Activated CD8-positive, alpha-beta T cell treated with anti-CD3 and anti-CD28 coated beads, Interleukin-2, amount 10 ng/mL, durations not matched to agents 7 days and 5 days (primary cell): ENCODE data around the gene CACNB3. TPM values are rescaled to one million over a fixed set of nuclear protein-coding genes. Genes with fewer than 3 reads are reported as not detected.

Experiments used
- ATAC-seq: fragments of 150-1000 bp; cut with Tn5 transposase; one replicate; pipeline ENCODE4 v1.10.0; 2021; ENCODE audit warnings: moderate library complexity
- CTCF ChIA-PET: fragments of 350-600 bp; sonication (Branson Sonifier 250); formaldehyde crosslinking; loops from one replicate; lab custom pipeline; 2021; ENCODE audit warnings: antibody characterized with exemption; lab: Charles Lee
- POLR2A ChIA-PET: fragments of 350-600 bp; sonication (Branson Sonifier 250); formaldehyde crosslinking; loops from one replicate; lab custom pipeline; 2021; ENCODE audit warnings: antibody characterized with exemption; lab: Charles Lee
- DNase-seq: peaks from one replicate; pipeline ENCODE4 v3.0.0-alpha.2; 2020
- H3K27ac Mint-ChIP-seq: one replicate; pipeline ENCODE4 v1.8.0; 2021; ENCODE audit warnings: mild to moderate bottlenecking, mixed read lengths
- H3K27me3 Mint-ChIP-seq: one replicate; pipeline ENCODE4 v1.8.0; 2021; ENCODE audit warnings: low read depth, mixed read lengths
- H3K36me3 Mint-ChIP-seq: one replicate; pipeline ENCODE4 v1.8.0; 2021; ENCODE audit warnings: low read depth, mixed read lengths
- H3K4me1 Mint-ChIP-seq: one replicate; pipeline ENCODE4 v1.8.0; 2021; ENCODE audit warnings: low read depth, mixed read lengths
- H3K4me3 Mint-ChIP-seq: one replicate; pipeline ENCODE4 v1.8.0; 2021; ENCODE audit warnings: mild to moderate bottlenecking, mixed read lengths
- H3K9me3 Mint-ChIP-seq: one replicate; pipeline ENCODE4 v1.8.0; 2022; ENCODE audit warnings: mixed read lengths; ENCODE audit not compliant: insufficient read depth
- total RNA-seq, 2 experiments: library from RNA; stranded (reverse); gene quantifications; one replicate each; pipeline ENCODE4 v1.2.3, GENCODE V29; 2021

The CACNB3 gene
- total RNA-seq: 10 to 100 TPM; 10.5 to 13.1 TPM

DNA sequence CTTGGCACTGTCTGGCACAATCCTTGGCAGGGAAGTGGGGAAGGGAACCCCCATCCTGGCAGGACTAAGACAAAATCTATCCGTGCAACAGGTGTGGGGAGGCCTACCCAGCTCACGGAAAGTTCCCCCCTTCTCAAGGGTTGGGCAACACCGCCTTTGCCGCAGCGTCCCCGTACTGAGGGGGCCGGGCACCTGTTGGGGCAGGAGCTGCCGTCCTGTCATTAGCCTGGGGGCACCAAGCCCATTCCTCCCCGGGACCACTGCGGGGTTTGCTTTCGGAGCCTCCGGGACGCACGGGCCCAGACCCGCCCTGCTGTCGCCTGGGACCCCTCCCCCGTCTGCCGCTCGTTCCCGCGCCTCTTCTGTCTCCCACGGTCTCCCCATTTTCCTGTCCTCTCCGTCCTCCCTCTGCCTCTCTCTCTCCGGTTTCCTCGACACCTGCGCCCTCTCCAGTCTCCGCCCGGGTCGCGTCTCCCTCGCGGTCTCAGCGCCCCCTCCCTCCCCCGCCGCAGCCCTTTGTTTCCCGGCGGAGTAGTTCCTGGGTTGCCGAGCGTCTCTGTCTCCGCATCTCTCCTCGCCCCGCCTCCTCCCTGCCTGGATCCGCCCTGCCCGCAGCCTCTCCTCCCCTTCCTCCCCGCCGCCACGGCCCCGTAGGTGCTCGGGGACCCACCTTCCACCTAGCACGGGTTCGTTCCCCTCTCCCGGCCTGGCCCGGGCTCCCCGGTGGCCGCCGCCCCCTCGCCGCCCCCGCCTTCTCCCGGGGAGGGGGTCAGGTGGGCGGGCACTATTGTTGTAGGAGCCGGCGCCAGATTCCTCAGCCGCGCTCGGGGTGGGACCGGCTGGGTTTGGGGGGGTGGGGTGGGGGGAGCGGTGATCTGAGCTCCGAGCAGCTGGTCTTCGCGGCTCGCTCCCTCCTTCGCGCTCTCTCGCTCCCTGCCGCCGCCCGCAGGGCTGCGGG, at the start of gene CACNB3:
Gene CACNB3 (plus strand): TSS at position 624 of the 958 bp plus-strand sequence. CDS start 434 bp downstream, outside the sequence.
- H3K9me3 Mint-ChIP-seq: no peaks in the 10 kb centered on the region
- H3K4me3 Mint-ChIP-seq: peak within 1 kb of the TSS; percentile 84
- POLR2A ChIA-PET: interaction anchor here (0.6 to 2.2 kb wide), 2 partner anchors 10 to 34 kb away, joined by 3 to 9 read pairs; partner anchors contain the start of gene DDX23
- no peak within 1 kb of the TSS for H3K27ac Mint-ChIP-seq
- ATAC-seq (peak; percentile 66), DNase-seq (peak; percentile 84)
- CTCF ChIA-PET: interaction anchor here (0.7 to 4.7 kb wide), 5 partner anchors 24 to 240 kb away, joined by 3 to 52 read pairs (median 3); partner anchors contain the start of gene DDX23
- H3K36me3 Mint-ChIP-seq: no peaks in the 10 kb centered on the region
- H3K27me3 Mint-ChIP-seq: peaks cover 36% of the 10 kb centered on the region
- H3K4me1 Mint-ChIP-seq: peaks cover 41% of the 10 kb centered on the region

DNA sequence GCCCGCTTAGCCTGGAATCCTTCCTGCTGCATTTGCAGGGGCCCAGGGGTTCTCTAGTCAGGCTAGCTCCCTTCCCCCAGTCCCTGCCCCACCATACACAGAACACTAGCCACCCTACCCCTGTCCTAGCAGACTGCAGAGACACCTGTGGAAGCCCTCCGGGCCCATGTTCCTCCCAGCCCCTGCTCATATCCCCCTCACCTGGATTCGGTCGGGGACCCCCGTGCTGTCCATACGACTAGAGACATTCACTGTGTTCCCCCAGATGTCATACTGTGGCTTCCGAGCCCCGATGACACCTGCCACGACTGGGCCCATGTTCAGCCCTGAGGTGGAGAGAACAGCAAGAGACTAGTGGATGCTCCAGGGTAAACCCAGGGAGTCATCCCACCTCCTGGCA, 49.6 kb upstream of the CACNB3 start:
- Mint-ChIP-seq H3K27ac (no peak overlapping the region), H3K4me1 (peaks cover 42% of the 10 kb centered on the region), H3K9me3 (no peaks in the 10 kb centered on the region), H3K27me3 (peaks cover 5% of the 10 kb centered on the region), H3K36me3 (no peaks in the 10 kb centered on the region), H3K4me3 (no peak overlapping the region)
- CTCF ChIA-PET: interaction anchor here (1.1 to 1.6 kb wide), 2 partner anchors 10 to 16 kb away, joined by 4 to 6 read pairs; no protein-coding TSS in a partner anchor
- ATAC-seq (no peak), DNase-seq (no peak)
- POLR2A ChIA-PET: no interaction called here

DNA sequence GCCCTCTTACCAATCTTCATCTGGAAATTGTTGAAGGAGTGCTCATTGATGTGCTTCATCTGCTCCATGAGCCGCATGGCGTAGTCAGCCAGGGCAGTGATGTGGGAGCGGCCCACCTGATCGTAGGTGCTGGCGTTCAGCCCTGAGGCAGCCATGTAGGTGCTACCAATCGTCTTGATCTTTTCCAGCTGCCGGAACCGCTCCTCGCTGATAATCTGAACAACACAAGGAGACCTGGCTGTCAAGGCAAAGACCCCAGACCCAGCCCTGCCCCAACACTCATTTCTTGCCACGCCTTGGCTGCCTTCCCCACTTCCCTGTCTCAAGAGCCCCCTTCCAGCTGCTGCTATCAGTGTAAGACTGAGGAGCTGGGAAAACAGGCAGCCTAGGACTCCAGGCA, 47.5 kb upstream of the CACNB3 start:
- Mint-ChIP-seq H3K27me3 (peaks cover 5% of the 10 kb centered on the region), H3K36me3 (no peaks in the 10 kb centered on the region), H3K4me3 (no peak overlapping the region), H3K4me1 (peaks cover 26% of the 10 kb centered on the region), H3K27ac (no peak overlapping the region), H3K9me3 (no peaks in the 10 kb centered on the region)
- no peak for DNase-seq
- ATAC-seq: no peak
- ChIA-PET CTCF (interaction anchor here (3.8 kb wide), 1 partner anchor 17 kb away, joined by 15 read pairs; no protein-coding TSS in a partner anchor), POLR2A (interaction anchor here (0.6 kb wide), 1 partner anchor 25 kb away, joined by 3 read pairs; no protein-coding TSS in a partner anchor)

DNA sequence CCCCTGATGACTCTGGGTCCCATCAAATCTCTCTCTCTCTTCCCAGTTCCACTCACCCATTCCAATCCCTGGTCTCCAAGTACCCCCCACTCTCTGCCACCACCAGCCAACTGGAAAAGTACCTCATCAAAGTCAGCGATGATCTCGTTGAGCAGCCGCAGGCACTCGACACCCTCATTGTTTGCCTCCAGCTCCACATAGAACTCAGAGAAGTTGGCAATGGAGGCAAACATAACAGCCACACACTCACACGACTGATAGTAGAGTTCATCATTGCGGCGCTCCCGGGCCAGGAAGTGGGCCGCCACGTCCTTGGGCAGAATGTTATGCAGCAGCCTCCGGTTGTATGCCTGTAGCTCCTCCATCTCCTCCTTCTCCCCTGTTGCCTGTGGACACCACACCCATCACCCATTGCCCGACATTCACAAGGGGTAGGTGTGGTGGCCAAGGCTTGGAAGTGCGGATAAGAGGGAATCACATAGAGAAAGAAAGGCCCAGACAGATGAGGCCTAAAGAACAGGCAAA, 46.6 kb upstream of the CACNB3 start:
- H3K9me3 Mint-ChIP-seq: no peaks in the 10 kb centered on the region
- peaks cover 5% of the 10 kb centered on the region for H3K27me3 Mint-ChIP-seq
- H3K4me3 Mint-ChIP-seq: no peak overlapping the region
- H3K36me3 Mint-ChIP-seq: no peaks in the 10 kb centered on the region
- ATAC-seq: no peak
- no peak for DNase-seq
- peaks cover 17% of the 10 kb centered on the region for H3K4me1 Mint-ChIP-seq
- H3K27ac Mint-ChIP-seq: peak overlapping the region; percentile 50
- ChIA-PET POLR2A (interaction anchor here (0.5 kb wide), 1 partner anchor 81 kb away, joined by 3 read pairs; the partner anchor contains the start of gene DDX23), CTCF (interaction anchor here (1.5 to 3.8 kb wide), 2 partner anchors 17 to 82 kb away, joined by 5 to 15 read pairs; no protein-coding TSS in a partner anchor)

- Mint-ChIP-seq H3K36me3 (no peaks in the 10 kb centered on the region), H3K27me3 (peaks cover 5% of the 10 kb centered on the region), H3K4me3 (no peak overlapping the region), H3K9me3 (no peaks in the 10 kb centered on the region), H3K4me1 (peaks cover 14% of the 10 kb centered on the region), H3K27ac (no peak overlapping the region)
- ATAC-seq (no peak), DNase-seq (no peak)
- POLR2A ChIA-PET: interaction anchor here (0.8 kb wide), 1 partner anchor 810 kb away, joined by 3 read pairs; the partner anchor contains the start of gene TMEM106C
- CTCF ChIA-PET: interaction anchor here (1.6 to 3.8 kb wide), 2 partner anchors 19 to 22 kb away, joined by 10 to 15 read pairs; no protein-coding TSS in a partner anchor
Measured at GRCh38 chr12:48773686-48774085, 44.6 kb upstream of the CACNB3 start.

GRCh38 chr12:48774516-48774915, 43.8 kb upstream of the CACNB3 start:
- ChIA-PET POLR2A (no interaction called here), CTCF (interaction anchor here (1.0 kb wide), 1 partner anchor 13 kb away, joined by 3 read pairs; no protein-coding TSS in a partner anchor)
- ATAC-seq (no peak), DNase-seq (no peak)
- Mint-ChIP-seq H3K27ac (peak overlapping the region; percentile 13), H3K36me3 (no peaks in the 10 kb centered on the region), H3K27me3 (peaks cover 5% of the 10 kb centered on the region), H3K4me3 (no peak overlapping the region), H3K4me1 (peaks cover 14% of the 10 kb centered on the region), H3K9me3 (no peaks in the 10 kb centered on the region)

GRCh38 chr12:48775299-48775698, 43.0 kb upstream of the CACNB3 start:
- CTCF ChIA-PET: interaction anchor here (1.0 kb wide), 1 partner anchor 14 kb away, joined by 3 read pairs; no protein-coding TSS in a partner anchor
- no peaks in the 10 kb centered on the region for H3K36me3 Mint-ChIP-seq
- POLR2A ChIA-PET: no interaction called here
- H3K27me3 Mint-ChIP-seq: peaks cover 5% of the 10 kb centered on the region
- ATAC-seq (no peak), DNase-seq (no peak)
- H3K27ac Mint-ChIP-seq: no peak overlapping the region
- H3K4me1 Mint-ChIP-seq: peaks cover 14% of the 10 kb centered on the region
- H3K9me3 Mint-ChIP-seq: no peaks in the 10 kb centered on the region
- no peak overlapping the region for H3K4me3 Mint-ChIP-seq

- H3K36me3 Mint-ChIP-seq: no peaks in the 10 kb centered on the region
- DNase-seq: no peak
- ChIA-PET CTCF (interaction anchor here (1.3 kb wide), 1 partner anchor 18 kb away, joined by 3 read pairs; no protein-coding TSS in a partner anchor), POLR2A (no interaction called here)
- H3K4me3 Mint-ChIP-seq: no peak overlapping the region
- H3K4me1 Mint-ChIP-seq: peaks cover 13% of the 10 kb centered on the region
- no peak for ATAC-seq
- H3K9me3 Mint-ChIP-seq: no peaks in the 10 kb centered on the region
- peaks cover 5% of the 10 kb centered on the region for H3K27me3 Mint-ChIP-seq
- no peak overlapping the region for H3K27ac Mint-ChIP-seq
Measured at GRCh38 chr12:48775991-48776649, 42.2 kb upstream of the CACNB3 start.

DNA sequence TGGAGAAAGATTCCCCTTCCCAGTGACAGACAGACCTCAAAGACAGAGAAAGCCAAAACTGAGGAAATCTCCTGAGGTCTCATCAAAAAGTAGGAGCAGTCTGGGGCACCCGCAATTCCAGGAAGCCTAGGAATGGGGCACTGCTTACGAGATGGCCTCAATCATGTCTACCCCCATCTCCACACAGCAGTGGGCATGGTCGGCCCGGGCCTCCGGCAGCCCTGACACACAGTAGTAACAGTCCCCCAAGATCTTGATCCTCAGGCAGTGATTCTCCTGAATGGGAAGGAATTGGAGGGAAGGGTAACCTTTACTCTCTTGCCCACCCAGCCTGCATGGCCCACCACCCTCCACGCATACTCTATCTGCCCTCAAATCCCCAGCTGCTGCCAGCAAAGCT, 41.3 kb upstream of the CACNB3 start:
- POLR2A ChIA-PET: no interaction called here
- no peak for DNase-seq
- no peak for ATAC-seq
- Mint-ChIP-seq H3K4me1 (peaks cover 5% of the 10 kb centered on the region), H3K9me3 (no peaks in the 10 kb centered on the region), H3K27ac (no peak overlapping the region), H3K4me3 (no peak overlapping the region), H3K36me3 (no peaks in the 10 kb centered on the region), H3K27me3 (peaks cover 6% of the 10 kb centered on the region)
- CTCF ChIA-PET: interaction anchor here (1.3 kb wide), 1 partner anchor 18 kb away, joined by 3 read pairs; no protein-coding TSS in a partner anchor

DNA sequence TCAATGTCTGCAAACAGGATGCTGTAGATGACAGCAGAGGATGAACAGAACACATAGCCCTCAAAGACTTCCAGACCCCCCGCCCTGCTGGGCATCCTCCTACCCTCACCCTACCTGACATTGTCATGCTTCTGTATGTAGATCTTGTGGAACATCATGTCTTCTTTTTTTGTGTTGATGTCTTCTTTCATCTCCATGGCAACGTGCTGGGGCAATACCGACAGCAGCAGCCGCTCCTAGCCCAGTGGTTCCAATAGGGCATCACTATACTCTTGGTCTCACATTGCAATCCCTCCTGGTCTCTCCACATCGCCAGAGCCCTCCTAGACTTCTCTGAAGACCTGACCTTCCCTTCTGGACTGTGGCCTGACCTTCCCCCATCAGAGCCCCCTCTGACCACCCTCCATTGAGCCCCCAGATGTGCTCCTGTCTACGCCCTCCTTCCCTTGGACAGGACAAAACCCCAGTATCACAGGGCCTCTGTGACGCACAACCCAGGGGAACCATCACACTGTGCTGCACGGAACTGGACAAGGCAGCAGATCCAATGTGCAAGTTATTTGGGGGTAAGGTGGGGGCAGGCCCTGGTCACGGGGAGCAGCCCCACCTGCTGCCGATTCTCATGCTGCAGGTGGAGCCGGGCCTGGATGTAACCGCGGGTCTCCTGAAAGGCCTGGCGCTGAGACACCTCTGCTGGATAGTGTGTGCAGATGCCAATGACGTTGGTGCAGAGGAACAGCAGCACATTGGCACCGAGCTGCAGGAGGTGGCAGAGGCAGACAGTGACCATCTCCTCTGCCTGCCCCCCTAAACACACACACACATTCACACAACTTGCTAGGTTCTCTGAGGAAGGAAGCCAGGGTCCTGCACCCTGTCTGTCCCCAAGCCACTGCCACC, 40.5 kb upstream of the CACNB3 start:
- Mint-ChIP-seq H3K27me3 (peaks cover 7% of the 10 kb centered on the region), H3K9me3 (no peaks in the 10 kb centered on the region), H3K36me3 (no peaks in the 10 kb centered on the region), H3K4me3 (no peak overlapping the region), H3K27ac (peak overlapping the region; percentile 12), H3K4me1 (no peaks in the 10 kb centered on the region)
- DNase-seq: no peak
- CTCF ChIA-PET: interaction anchor here (1.0 to 1.3 kb wide), 2 partner anchors 17 to 24 kb away, joined by 3 to 4 read pairs; no protein-coding TSS in a partner anchor
- ATAC-seq: no peak
- POLR2A ChIA-PET: no interaction called here
